NCI-H2171 treated with DMSO at 0.1 percent for 48 hours (cell line): ENCODE measurements around the gene ALX3.
A peak's percentile ranks its signal among the peaks of the same experiment; 100 is the strongest.

Experiments used
- DNase-seq: peaks from one replicate; lab custom pipeline; 2025; lab: John Stamatoyannopoulos, UW

The ALX3 gene

GRCh38 chr1:110065841-110066240 lies 4.6 kb downstream of the ALX3 start:
- no peak for DNase-seq

- DNase-seq = no peak
Measured at GRCh38 chr1:110064576-110065337, 5.7 kb downstream of the ALX3 start.

- no peak for DNase-seq
Measured at GRCh38 chr1:110063781-110064180, 6.7 kb downstream of the ALX3 start.

GRCh38 chr1:110062612-110063011 lies 7.9 kb downstream of the ALX3 start:
- DNase-seq = no peak

- no peak for DNase-seq
Measured at GRCh38 chr1:110061341-110061740, 9.1 kb downstream of the ALX3 start.

- no peak for DNase-seq
Measured at GRCh38 chr1:110060662-110061060, 9.8 kb downstream of the ALX3 start.

GRCh38 chr1:110060034-110060661 lies 10.3 kb downstream of the ALX3 start:
- DNase-seq = no peak

GRCh38 chr1:110059133-110059863 lies 11.2 kb downstream of the ALX3 start:
- DNase-seq = peak; percentile 80

GRCh38 chr1:110058591-110058990 lies 11.9 kb downstream of the ALX3 start:
- no peak for DNase-seq

- no peak for DNase-seq
Measured at GRCh38 chr1:110057963-110058518, 12.4 kb downstream of the ALX3 start.

GRCh38 chr1:110056776-110057175 lies 13.7 kb downstream of the ALX3 start:
- peak; percentile 84 for DNase-seq

GRCh38 chr1:110056285-110056683 lies 14.2 kb downstream of the ALX3 start:
- DNase-seq = no peak

GRCh38 chr1:110055493-110056284 lies 14.8 kb downstream of the ALX3 start:
- no peak for DNase-seq

- peak; percentile 30 for DNase-seq
Measured at GRCh38 chr1:110053552-110054428, 16.7 kb downstream of the ALX3 start.

GRCh38 chr1:110051262-110051648 lies 19.2 kb downstream of the ALX3 start:
- no peak for DNase-seq

GRCh38 chr1:110050602-110051261 lies 19.7 kb downstream of the ALX3 start:
- DNase-seq = no peak

- DNase-seq = no peak
Measured at GRCh38 chr1:110049801-110050601, 20.5 kb downstream of the ALX3 start.

GRCh38 chr1:110048923-110049601 lies 21.4 kb downstream of the ALX3 start:
- no peak for DNase-seq

GRCh38 chr1:110048240-110048639 lies 22.2 kb downstream of the ALX3 start:
- DNase-seq = no peak
